BE2C (cell line): ENCODE results near the gene ATP9B.

ENCODE experiments used
- DNase-seq: peaks from one replicate; pipeline ENCODE4 v3.0.0-alpha.2; 2020
- H3K27me3 ChIP-seq: fragments of 250-450 bp; sonication (Bioruptor Pico); 2 replicates; pipeline ENCODE4 v1.5.1; 2020; ENCODE audit warnings: mild to moderate bottlenecking
- H3K36me3 ChIP-seq: fragments of 250-450 bp; sonication (Bioruptor Pico); 2 replicates; pipeline ENCODE4 v1.5.1; 2020; ENCODE audit warnings: mild to moderate bottlenecking
- H3K4me1 ChIP-seq: fragments of 250-450 bp; sonication (Bioruptor Pico); 2 replicates; pipeline ENCODE4 v1.5.1; 2020
- H3K4me3 ChIP-seq: 2 replicates; pipeline ENCODE4 v1.5.1; 2011; ENCODE audit warnings: low read depth, low read length
- H3K9me3 ChIP-seq: fragments of 250-450 bp; sonication (Bioruptor Pico); 2 replicates; pipeline ENCODE4 v1.5.1; 2020
- CTCF ChIP-seq: IDR thresholded peaks from 2 replicates; pipeline ENCODE4 v1.5.1; 2012; ENCODE audit warnings: mild to moderate bottlenecking, low read depth, low read length

Gene ATP9B

GRCh38 chr18:79337620-79338019 is 268.4 kb downstream of the ATP9B start:
- no peaks in the 10 kb centered on the region for H3K36me3 ChIP-seq
- no peak for DNase-seq
- H3K9me3 ChIP-seq, result no peaks in the 10 kb centered on the region
- no peak overlapping the region for H3K4me3 ChIP-seq
- no peaks in the 10 kb centered on the region for H3K4me1 ChIP-seq
- no peaks in the 10 kb centered on the region for H3K27me3 ChIP-seq
- no peak for TF ChIP-seq CTCF

GRCh38 chr18:79339094-79339908 is 270.1 kb downstream of the ATP9B start:
- DNase-seq, result no peak
- Histone ChIP-seq H3K27me3 (no peaks in the 10 kb centered on the region), H3K4me1 (no peaks in the 10 kb centered on the region), H3K4me3 (no peak overlapping the region), H3K9me3 (no peaks in the 10 kb centered on the region), H3K36me3 (no peaks in the 10 kb centered on the region)
- no peak for TF ChIP-seq CTCF

- H3K27me3 ChIP-seq, result no peaks in the 10 kb centered on the region
- no peak overlapping the region for H3K4me3 ChIP-seq
- no peak for DNase-seq
- no peak for TF ChIP-seq CTCF
- no peaks in the 10 kb centered on the region; the same call in 1 of the 2 replicates for H3K36me3 ChIP-seq
- H3K4me1 ChIP-seq, result no peaks in the 10 kb centered on the region
- H3K9me3 ChIP-seq, result no peaks in the 10 kb centered on the region
These were observed 274.5 kb downstream of the ATP9B start for GRCh38 chr18:79343567-79344207.

DNA sequence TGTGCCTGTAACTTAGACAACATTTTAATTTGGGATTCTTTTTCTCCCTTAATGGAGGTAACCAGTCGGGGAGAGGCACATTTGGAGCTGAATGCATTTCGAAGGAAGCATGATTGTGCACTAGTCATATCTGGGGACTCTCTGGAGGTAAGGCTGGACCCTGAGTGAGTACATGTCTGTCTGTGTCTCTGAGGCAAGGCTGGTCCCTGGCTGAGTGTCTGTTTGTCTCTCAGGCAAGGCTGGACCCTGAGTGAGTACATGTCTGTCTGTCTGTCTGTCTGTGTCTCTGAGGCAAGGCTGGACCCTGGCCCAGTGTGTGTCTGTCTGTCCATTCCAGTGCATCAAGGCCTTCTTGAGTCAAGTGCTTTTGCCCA is 275.0 kb downstream of the ATP9B start:
- H3K36me3 ChIP-seq, result no peaks in the 10 kb centered on the region; the same call in 1 of the 2 replicates
- H3K4me1 ChIP-seq, result no peaks in the 10 kb centered on the region
- TF ChIP-seq CTCF, result no peak
- no peak overlapping the region for H3K4me3 ChIP-seq
- no peaks in the 10 kb centered on the region for H3K9me3 ChIP-seq
- H3K27me3 ChIP-seq, result no peaks in the 10 kb centered on the region
- DNase-seq, result no peak

GRCh38 chr18:79345366-79345765 is 276.2 kb downstream of the ATP9B start:
- no peak for DNase-seq
- no peak overlapping the region for H3K4me3 ChIP-seq
- no peak for TF ChIP-seq CTCF
- H3K36me3 ChIP-seq, result no peaks in the 10 kb centered on the region; the same call in 1 of the 2 replicates
- H3K27me3 ChIP-seq, result no peaks in the 10 kb centered on the region
- no peaks in the 10 kb centered on the region for H3K4me1 ChIP-seq
- H3K9me3 ChIP-seq, result no peaks in the 10 kb centered on the region

DNA sequence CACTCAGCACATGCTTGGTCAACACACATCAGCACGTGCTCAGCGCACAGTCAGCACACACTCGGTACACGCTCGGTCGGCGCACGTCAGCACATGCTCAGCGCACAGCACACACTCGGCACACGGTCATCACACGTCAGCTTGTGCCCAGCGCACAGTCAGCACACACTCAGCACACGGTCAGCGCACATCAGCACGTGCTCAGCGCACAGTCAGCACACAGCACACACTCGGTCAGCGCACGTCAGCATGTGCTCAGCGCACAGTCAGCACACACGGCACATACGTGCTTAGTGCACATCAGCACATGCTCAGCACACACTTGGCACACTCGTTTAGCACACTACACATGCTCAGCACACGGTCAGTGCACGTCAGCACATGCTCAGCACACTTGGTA is 276.8 kb downstream of the ATP9B start:
- DNase-seq, result no peak
- Histone ChIP-seq H3K36me3 (no peaks in the 10 kb centered on the region; the same call in 1 of the 2 replicates), H3K27me3 (no peaks in the 10 kb centered on the region), H3K4me3 (no peak overlapping the region), H3K9me3 (no peaks in the 10 kb centered on the region), H3K4me1 (no peaks in the 10 kb centered on the region)
- TF ChIP-seq CTCF, result no peak
